GM18502 (cell line): Measurements from ENCODE around the gene RHOBTB3.
"Not testable (repeated sequence)": the region's sequence is repeated elsewhere in the genome, so short reads cannot be mapped to it uniquely, and the experiment has no call there.

Experiments used
- ATAC-seq: cut with Tn5 transposase; IDR thresholded peaks from one replicate; pipeline ENCODE4 v1.9.1; 2021; ENCODE audit warnings: mild to moderate bottlenecking; ENCODE audit not compliant: unreplicated experiment, poor library complexity

The RHOBTB3 gene

DNA sequence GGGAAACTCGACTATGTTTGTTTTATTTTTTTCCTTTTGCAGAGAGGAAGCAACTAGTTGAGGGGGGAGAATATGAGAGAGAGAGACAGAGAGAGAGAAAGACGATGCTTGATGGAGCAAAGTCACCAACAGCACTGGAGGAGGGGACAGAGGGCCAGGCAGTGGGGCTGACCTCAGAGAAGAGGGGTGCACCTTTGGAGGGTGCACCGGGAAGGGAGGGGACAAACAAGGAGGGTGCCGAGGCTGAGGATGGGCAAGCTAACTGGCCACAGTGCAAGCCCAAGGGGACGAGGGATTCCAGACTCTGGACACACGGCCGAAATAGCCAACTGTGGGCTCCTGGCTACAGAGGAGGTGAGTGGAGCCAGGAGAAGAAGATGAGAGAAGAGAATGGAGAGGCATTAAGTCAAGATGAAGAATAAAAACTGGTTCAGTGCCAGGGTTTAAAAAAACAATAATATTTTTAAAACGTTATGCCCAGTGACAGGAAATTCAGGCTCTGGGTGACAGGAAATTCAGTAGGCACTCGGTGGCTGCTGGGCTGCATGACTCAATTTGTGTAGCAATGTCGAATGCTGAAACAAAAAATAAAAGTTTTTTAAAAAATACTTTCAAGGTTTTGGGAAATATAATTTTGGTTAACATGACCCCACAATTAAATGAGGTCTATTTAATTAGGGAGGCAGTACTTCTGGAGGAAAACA, 104.7 kb downstream of the RHOBTB3 start:
- no peak for ATAC-seq

DNA sequence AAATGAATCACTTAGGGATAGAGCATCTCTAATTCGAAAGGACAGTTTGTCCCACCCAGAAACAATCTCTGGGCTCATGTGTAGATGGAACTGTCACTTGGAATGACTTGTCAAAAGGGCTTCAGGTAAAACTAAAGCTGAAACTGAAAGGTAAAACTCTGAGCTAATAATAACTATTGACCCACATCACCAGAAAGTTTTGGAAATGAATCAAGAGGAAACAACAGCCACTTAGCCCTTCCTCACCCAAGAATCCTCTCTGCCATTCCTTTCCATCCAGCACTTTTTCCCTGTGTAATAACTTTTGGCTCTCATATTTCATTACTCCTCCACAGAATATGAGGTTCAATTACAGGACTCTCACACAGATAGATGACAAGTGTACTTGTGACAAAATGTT, 105.4 kb downstream of the RHOBTB3 start:
- peak; percentile 22 for ATAC-seq

DNA sequence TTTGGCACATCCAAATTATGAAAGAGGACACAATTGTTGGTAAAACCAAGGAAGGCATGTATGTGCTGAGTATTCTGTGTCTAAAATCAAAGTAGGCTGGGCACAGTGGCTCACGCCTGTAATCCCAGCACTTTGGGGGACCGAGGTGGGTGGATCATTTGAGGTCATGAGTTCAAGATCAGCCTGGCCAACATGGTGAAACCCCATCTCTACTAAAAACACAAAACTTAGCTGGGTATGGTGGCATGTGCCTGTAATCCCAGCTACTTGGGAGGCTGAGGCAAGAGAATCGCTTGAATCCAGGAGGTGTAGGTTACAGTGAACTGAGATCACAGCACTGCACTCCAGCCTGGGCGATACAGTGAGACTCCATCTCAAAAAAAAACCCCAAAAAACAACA, 105.8 kb downstream of the RHOBTB3 start:
- ATAC-seq, result not testable (repeated sequence)

DNA sequence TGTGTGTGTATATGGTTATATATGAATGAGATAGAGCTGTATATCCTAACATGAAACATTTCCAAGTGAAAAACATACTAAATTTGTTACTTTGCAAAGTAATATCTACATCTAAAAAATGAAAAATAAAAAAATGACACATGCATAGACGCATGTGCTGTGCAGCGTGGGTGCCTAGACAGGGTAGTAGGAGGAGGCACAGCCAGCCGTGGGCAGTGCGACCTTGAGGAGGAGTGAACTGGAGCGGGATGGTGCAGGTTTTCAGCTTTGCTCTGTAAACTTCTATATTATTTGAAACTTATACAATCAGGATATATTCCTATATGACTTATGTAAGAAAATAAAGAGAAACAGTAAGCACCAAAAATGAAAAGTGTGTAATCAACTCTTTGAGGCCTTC, 106.4 kb downstream of the RHOBTB3 start:
- ATAC-seq, result no peak

DNA sequence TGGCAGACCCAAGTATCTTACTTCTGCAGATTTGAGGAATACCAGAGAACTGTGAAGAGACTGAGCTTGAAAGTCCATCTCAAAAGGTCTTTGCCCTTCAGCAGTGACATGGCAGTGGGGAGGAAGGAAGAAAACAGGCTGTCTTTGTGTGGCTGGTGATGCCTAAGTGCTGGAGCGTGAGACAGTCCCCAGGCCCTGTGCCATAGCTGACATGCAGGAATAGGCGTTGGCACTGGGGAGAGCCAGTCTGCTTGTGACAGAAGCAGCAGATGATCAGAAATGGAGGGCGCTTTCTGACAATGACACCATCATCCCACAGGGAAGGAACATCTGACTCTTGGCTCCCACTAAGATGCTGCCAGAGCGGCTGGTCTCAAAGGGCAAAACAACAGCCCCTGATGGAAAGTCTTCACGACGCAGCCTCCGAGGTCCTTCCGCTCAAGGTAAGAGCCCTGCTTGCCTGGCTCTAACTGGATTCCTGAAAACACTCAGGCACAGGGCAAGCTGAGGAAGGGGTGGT, 106.9 kb downstream of the RHOBTB3 start:
- no peak for ATAC-seq

DNA sequence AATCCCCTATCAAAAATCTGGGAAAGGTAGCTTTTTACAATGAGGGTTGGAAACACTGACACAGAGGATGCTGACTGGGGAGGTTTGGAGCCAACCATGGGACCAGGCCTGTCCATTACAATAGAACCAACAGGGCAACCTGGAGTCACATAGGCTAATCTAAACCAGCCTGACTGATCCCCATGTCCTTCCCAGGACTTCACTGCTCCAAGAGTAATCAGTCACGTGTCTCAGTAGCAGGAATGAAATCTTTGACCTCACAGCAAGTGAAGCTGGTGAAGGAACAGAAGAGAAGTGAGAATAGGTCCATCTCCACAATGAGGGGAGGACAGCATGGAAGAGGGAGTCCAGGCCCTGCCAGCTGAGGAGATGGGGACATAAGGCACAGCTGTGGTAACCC, 107.4 kb downstream of the RHOBTB3 start:
- ATAC-seq, result no peak

DNA sequence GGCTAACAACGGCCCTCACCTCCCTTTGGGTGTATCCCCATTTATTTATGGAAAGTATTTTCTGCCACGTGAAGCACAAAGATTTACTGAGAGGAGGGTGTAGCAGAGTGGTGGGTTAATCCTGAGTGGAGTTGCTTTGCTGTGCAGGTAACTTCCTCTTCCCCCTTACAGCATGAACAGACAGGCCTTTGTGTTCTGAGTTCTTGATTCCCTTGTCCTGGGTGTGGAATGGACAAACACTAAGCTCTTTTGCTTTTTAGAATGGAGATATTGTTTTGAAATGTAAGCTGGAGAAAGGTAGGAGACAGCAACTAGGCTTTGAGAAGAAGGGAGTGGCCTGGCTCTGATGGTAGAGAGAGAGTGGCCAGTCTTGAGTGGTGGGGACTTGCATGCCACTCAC, 108.5 kb downstream of the RHOBTB3 start:
- ATAC-seq, result no peak

DNA sequence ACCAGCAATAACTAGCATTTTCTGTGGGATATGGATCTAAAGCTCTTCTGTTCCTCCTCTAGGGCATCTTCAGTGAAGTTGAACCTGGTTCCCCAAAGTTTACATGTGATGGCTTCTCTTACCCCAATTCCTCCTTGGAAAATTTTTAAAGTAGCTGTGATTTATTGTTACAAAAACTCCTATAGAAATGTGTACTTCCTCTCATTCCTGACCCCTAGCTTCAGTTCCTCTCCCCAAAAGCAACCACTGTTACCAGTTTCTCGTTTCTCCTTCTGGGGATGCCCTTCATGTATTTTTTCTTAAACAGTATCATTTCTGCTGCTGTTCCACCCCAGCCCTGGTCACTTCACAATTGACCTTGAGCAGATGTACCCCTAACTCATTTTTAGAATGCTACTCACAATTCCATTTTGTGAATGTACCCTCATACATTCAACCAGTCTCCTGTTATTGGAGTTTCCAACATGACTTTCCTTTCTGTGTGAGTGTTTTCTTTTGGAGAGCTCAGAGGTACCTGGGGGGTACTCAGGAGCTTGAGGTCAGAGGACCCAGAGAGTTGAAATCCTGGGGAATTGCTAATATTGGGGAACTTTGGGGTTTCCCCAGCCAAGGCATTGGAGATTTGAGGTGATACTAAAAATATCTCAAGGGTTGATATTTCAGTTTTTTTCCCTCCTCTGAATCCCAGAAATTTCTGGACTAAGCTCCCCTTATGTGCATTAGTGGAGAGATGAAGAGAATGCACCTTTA, 110.0 kb downstream of the RHOBTB3 start:
- no peak for ATAC-seq

DNA sequence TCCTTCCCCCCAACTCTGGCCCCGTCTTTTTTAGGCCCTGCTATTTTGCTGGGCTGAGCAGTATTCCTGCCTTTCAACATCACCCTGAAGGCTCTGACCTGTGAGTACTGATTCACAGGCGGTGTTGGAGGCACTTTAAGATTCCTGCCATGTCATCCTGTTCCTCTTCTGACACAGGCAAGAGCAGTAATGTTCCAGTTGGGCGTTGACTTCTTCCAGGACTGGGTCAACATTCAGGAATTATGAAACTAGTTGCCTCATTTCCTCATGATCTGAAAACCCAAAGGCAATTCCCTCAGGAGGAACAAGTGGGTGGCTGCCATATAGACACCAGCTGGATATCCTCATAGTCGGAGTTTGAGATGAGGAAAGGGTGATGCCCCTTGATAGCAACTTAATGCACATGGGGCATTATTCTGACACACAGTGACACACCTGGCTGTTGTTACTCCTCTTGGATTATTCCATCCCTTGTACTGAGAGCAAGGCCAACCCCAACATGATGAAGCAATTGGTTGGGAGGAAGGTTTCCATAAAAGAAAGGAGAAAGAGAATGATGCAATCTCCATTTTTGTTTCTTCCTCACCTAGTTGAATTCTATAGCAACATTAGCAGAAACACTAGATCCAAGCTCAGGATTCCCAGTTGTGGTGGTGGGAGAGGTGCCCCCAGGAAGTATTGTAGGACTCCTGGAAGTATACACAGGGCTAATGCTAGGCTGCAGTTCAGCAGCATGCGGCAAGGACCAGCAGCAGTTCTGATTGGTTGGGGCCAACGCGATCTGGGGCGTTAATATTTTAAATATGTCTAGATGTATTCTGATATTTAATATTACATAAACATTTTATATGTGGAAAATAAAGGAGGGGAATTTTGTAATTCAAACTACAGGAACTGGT, 111.0 kb downstream of the RHOBTB3 start:
- ATAC-seq, result no peak

DNA sequence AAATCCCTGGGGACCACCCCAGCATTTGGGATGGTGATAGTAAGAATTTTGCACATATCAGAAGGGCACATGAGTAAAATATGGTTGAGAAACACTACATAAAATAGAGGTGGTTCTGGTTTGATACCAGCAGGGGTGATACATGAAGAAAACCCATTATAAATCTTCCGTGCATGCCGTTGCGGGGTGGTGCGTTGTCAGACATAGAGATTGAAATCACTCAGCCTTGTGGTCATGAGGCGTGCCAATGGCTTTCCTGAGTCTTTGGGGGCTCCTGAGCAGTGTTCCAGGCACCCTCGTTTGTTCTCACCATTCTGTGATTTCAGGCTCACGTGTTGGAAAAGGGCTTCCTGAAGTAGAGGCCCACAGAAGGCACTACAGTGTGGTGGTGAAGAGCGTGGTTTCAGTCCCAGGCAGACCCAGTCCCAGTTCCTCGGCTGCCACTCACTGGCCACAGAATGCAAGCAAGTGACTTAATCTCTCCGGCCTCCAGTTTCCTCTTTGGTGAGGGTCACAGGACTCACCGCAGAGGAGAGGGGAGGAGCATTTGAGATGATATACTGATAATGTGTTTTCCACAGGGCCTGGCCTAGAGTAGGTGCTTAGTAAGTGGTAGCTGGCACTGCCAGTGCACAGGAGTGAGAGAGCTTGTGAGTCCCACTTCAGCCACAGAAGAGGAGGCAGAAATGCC, 111.9 kb downstream of the RHOBTB3 start:
- ATAC-seq, result peak; percentile 92

DNA sequence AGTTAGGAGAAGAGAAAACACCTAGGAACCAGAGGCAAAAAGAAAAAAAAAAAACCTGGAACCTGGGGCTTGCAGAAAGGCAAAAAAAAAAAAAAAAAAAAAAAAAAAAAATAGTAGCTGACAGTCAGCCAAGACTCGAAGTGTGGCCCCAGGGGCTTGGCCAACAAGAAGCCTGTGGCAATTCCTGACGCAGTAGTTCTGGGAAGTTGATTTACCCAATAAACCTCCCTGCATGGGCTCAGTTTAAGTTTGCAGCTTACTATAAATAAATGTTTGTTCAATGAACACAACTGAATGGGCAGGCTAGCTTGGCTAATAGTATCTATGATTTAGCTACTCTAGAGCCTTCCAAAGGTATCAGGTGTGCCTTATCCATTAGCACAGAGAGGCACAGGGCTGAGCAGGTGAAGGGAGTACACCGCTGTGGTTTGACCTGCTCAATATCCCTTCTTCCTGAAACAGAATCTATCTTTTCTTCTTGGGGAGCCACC, 112.6 kb downstream of the RHOBTB3 start:
- no peak for ATAC-seq

DNA sequence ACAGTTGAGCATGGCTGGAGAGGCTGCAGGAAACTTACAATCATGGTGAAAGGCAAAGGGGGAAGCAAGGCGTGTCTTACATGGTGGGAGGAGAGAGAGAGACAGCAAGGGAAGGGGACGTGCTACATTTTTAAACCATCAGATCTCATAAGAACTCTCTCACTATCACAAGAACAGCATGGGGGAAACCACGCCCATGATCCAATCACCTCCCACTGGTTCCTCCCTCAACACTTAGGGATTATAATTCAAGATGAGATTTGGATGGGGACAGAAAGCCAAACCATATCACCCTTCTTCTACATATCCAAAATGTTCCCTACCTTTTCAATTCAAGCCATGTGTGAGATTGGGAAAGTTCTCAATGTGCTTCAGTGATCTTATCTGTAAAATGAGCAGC, 114.3 kb downstream of the RHOBTB3 start:
- ATAC-seq, result no peak
